ENCODE results near the gene BRINP3. TPM values are rescaled to one million over a fixed set of nuclear protein-coding genes. Genes with fewer than 3 reads are reported as not detected.

The BRINP3 gene
- polyA plus RNA-seq, 1 donor from 2014 or later: 7.7 TPM

GRCh38 chr1:190252046-190252445 is 225.6 kb downstream of the BRINP3 start:
- H3F3A ChIP-seq (ENCODE audit: insufficient read depth, low read length, poor library complexity, severe bottlenecking): no peaks in the 10 kb centered on the region
- H3K4me2 ChIP-seq (ENCODE audit: low read length): no peak overlapping the region
- H3K36me3 ChIP-seq (ENCODE audit: insufficient read depth, low read length): no peaks in the 10 kb centered on the region
- no peaks in the 10 kb centered on the region for H4K20me1 ChIP-seq (ENCODE audit: insufficient read depth)
- H3K27me3 ChIP-seq (ENCODE audit: insufficient read depth, low read depth, low read length): no peaks in the 10 kb centered on the region
- H3K79me2 ChIP-seq (replicated peaks; ENCODE audit: insufficient read depth, low read length): no peaks in the 10 kb centered on the region
- no peak overlapping the region for H3K27ac ChIP-seq (ENCODE audit: low read length)
- H3K9ac ChIP-seq (ENCODE audit: low read length): no peak overlapping the region
- H3K4me3 ChIP-seq (ENCODE audit: low read length): no peak overlapping the region
- no peaks in the 10 kb centered on the region for H3K9me2 ChIP-seq (ENCODE audit: insufficient read depth, low read length)
- H3K9me3 ChIP-seq (ENCODE audit: low read length): no peaks in the 10 kb centered on the region
- TF ChIP-seq TAF1 (IDR thresholded peaks at IDR 0.05; ENCODE audit: low read depth): no peak
- TF ChIP-seq POLR2AphosphoS5 (IDR thresholded peaks at IDR 0.05): no peak
- TF ChIP-seq, protein P1, sequence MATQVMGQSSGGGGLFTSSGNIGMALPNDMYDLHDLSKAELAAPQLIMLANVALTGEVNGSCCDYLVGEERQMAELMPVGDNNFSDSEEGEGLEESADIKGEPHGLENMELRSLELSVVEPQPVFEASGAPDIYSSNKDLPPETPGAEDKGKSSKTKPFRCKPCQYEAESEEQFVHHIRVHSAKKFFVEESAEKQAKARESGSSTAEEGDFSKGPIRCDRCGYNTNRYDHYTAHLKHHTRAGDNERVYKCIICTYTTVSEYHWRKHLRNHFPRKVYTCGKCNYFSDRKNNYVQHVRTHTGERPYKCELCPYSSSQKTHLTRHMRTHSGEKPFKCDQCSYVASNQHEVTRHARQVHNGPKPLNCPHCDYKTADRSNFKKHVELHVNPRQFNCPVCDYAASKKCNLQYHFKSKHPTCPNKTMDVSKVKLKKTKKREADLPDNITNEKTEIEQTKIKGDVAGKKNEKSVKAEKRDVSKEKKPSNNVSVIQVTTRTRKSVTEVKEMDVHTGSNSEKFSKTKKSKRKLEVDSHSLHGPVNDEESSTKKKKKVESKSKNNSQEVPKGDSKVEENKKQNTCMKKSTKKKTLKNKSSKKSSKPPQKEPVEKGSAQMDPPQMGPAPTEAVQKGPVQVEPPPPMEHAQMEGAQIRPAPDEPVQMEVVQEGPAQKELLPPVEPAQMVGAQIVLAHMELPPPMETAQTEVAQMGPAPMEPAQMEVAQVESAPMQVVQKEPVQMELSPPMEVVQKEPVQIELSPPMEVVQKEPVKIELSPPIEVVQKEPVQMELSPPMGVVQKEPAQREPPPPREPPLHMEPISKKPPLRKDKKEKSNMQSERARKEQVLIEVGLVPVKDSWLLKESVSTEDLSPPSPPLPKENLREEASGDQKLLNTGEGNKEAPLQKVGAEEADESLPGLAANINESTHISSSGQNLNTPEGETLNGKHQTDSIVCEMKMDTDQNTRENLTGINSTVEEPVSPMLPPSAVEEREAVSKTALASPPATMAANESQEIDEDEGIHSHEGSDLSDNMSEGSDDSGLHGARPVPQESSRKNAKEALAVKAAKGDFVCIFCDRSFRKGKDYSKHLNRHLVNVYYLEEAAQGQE (IDR thresholded peaks at IDR 0.05; ENCODE audit: borderline replicate concordance): no peak
- TF ChIP-seq EZH2 (IDR thresholded peaks at IDR 0.05; ENCODE audit: borderline replicate concordance, insufficient read depth, low read length, poor library complexity, severe bottlenecking): no peak
- no peak for TF ChIP-seq EP300 (conservative IDR thresholded peaks at IDR 0.05; ENCODE audit: poor library complexity, severe bottlenecking)
- no peak for TF ChIP-seq RAD21 (conservative IDR thresholded peaks at IDR 0.05)
- TF ChIP-seq MXI1 (conservative IDR thresholded peaks at IDR 0.05; ENCODE audit: poor library complexity, severe bottlenecking): no peak
- H2AFZ ChIP-seq (ENCODE audit: low read depth, low read length): no peak overlapping the region

DNA sequence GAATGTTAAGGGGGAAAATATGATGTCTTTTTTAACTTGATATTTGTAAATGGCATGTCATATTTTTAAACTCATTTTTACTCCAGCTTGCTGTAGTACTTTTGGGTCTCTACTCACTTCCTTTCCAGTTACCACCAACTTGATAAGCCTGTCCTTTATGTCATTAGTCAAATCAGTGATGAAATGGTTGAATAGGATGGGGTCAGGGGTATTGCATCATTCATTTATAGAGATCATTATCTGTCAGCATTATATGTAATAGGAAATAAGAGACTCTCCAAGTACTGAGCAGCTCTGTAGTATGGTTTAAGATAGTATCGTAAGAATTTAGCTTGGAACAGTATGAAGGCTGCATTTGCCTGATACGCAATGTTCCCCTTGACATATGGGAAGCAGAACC is 227.3 kb downstream of the BRINP3 start:
- H3K9ac ChIP-seq (ENCODE audit: low read length): no peak overlapping the region
- no peaks in the 10 kb centered on the region for H3K27me3 ChIP-seq (ENCODE audit: insufficient read depth, low read depth, low read length)
- H3K4me3 ChIP-seq (ENCODE audit: low read length): no peak overlapping the region
- H3K9me3 ChIP-seq (ENCODE audit: low read length): no peaks in the 10 kb centered on the region
- H3K79me2 ChIP-seq (replicated peaks; ENCODE audit: insufficient read depth, low read length): no peaks in the 10 kb centered on the region
- H3K4me2 ChIP-seq (ENCODE audit: low read length): no peak overlapping the region
- H3K36me3 ChIP-seq (ENCODE audit: insufficient read depth, low read length): no peaks in the 10 kb centered on the region
- H3K9me2 ChIP-seq (ENCODE audit: insufficient read depth, low read length): no peaks in the 10 kb centered on the region
- no peaks in the 10 kb centered on the region for H4K20me1 ChIP-seq (ENCODE audit: insufficient read depth)
- TF ChIP-seq EP300 (conservative IDR thresholded peaks at IDR 0.05; ENCODE audit: poor library complexity, severe bottlenecking): no peak
- no peak for TF ChIP-seq SMC3 (conservative IDR thresholded peaks at IDR 0.05; ENCODE audit: poor library complexity)
- no peak for TF ChIP-seq MXI1 (conservative IDR thresholded peaks at IDR 0.05; ENCODE audit: poor library complexity, severe bottlenecking)
- TF ChIP-seq, protein P2, sequence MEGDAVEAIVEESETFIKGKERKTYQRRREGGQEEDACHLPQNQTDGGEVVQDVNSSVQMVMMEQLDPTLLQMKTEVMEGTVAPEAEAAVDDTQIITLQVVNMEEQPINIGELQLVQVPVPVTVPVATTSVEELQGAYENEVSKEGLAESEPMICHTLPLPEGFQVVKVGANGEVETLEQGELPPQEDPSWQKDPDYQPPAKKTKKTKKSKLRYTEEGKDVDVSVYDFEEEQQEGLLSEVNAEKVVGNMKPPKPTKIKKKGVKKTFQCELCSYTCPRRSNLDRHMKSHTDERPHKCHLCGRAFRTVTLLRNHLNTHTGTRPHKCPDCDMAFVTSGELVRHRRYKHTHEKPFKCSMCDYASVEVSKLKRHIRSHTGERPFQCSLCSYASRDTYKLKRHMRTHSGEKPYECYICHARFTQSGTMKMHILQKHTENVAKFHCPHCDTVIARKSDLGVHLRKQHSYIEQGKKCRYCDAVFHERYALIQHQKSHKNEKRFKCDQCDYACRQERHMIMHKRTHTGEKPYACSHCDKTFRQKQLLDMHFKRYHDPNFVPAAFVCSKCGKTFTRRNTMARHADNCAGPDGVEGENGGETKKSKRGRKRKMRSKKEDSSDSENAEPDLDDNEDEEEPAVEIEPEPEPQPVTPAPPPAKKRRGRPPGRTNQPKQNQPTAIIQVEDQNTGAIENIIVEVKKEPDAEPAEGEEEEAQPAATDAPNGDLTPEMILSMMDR (IDR thresholded peaks at IDR 0.05; ENCODE audit: poor library complexity, severe bottlenecking): no peak
- no peak for TF ChIP-seq POLR2AphosphoS5 (IDR thresholded peaks at IDR 0.05)
- TF ChIP-seq TAF1 (IDR thresholded peaks at IDR 0.05; ENCODE audit: low read depth): no peak
- TF ChIP-seq, protein P1 (IDR thresholded peaks at IDR 0.05; ENCODE audit: borderline replicate concordance): no peak
- no peak for TF ChIP-seq RAD21 (conservative IDR thresholded peaks at IDR 0.05)
- no peak for TF ChIP-seq EZH2 (IDR thresholded peaks at IDR 0.05; ENCODE audit: borderline replicate concordance, insufficient read depth, low read length, poor library complexity, severe bottlenecking)
- no peaks in the 10 kb centered on the region for H3F3A ChIP-seq (ENCODE audit: insufficient read depth, low read length, poor library complexity, severe bottlenecking)
- H2AFZ ChIP-seq (ENCODE audit: low read depth, low read length): no peak overlapping the region
- H3K27ac ChIP-seq (ENCODE audit: low read length): no peak overlapping the region
